Testis (tissue), 3 donors: ENCODE results near the gene ERCC6L2. TPM values are rescaled to one million over a fixed set of nuclear protein-coding genes. Genes with fewer than 3 reads are reported as not detected.

Source experiments
- DNase-seq: peaks from one replicate; pipeline ENCODE4 v3.0.0-alpha.2; 2019
- H3K27ac ChIP-seq, 2 donors: fragments of 200-600 bp; sonication (generic); one replicate each; pipeline ENCODE4 v1.5.1; 2019
- H3K27me3 ChIP-seq: fragments of 200-600 bp; sonication (generic); one replicate; pipeline ENCODE4 v1.5.1; 2019
- H3K36me3 ChIP-seq: fragments of 200-600 bp; sonication (generic); one replicate; pipeline ENCODE4 v1.5.1; 2017; ENCODE audit warnings: low read depth; ENCODE audit errors: missing control alignments
- H3K4me1 ChIP-seq: fragments of 200-600 bp; sonication (generic); one replicate; pipeline ENCODE4 v1.5.1; 2019
- H3K4me3 ChIP-seq, 2 donors: fragments of 200-600 bp; sonication (generic); one replicate each; pipeline ENCODE4 v1.5.1; 2017 to 2019
- H3K9me3 ChIP-seq: fragments of 200-600 bp; sonication (generic); one replicate; pipeline ENCODE4 v1.5.1; 2017
- CTCF ChIP-seq, 3 experiments: fragments of 450-650 bp in 2 of 3; fragments of 200-600 bp in 1 of 3; sonication (generic) in 1 of 3; IDR thresholded peaks; one replicate each; pipeline ENCODE4 v1.5.1; 2016 to 2019; ENCODE audit warnings: antibody characterized with exemption in 3 of 3, mild to moderate bottlenecking in 2 of 3, moderate library complexity in 1 of 3
- POLR2A ChIP-seq: fragments of 450-650 bp; IDR thresholded peaks from one replicate; pipeline ENCODE4 v1.6.1; 2017; ENCODE audit warnings: antibody characterized with exemption, mild to moderate bottlenecking, moderate library complexity
- WGBS, 2 donors: methylation state at CpG; one replicate each; pipeline ENCODE4 v1.1.5; 2018; 5-methylcytosine and 5-hydroxymethylcytosine counted together
- intact Hi-C: fragments of 100-400 bp; cut with DNase I; formaldehyde crosslinking; loops from one replicate; pipeline ENCODE4 v1.15.1; 2023; ENCODE audit warnings: low total_unique reads
- polyA plus RNA-seq: library from polyadenylated mRNA; stranded (reverse); fragments of 350-450 nt; fragmentation: Illumina TruSeq; extraction: RNeasy Lipid Tissue Mini Kit (QIAGEN cat#74804); gene quantifications from one replicate; pipeline ENCODE4 v1.2.3, GENCODE V29; 2014; ENCODE audit warnings: low read depth, low replicate concordance; ENCODE audit not compliant: insufficient read depth
- total RNA-seq, 2 donors: library from RNA; depleted of rRNA; stranded (reverse); fragments of >200 nt; gene quantifications; one replicate each; pipeline ENCODE4 v1.2.3, GENCODE V29; 2016

Gene ERCC6L2
- total and polyA plus RNA-seq, 3 donors from 2014 or later: 14.8 to 100 (median 83.9) TPM

GRCh38 chr9:95874303-95874988, 1.0 kb upstream of the ERCC6L2 start:
- H3K4me3 ChIP-seq: no peak overlapping the region
- H3K9me3 ChIP-seq: no peaks in the 10 kb centered on the region
- peaks cover 11% of the 10 kb centered on the region for H3K4me1 ChIP-seq
- DNase-seq: no peak
- intact Hi-C loops: loop anchor here (10.0 kb wide), 1 partner anchor 360 kb away; the partner anchor contains the start of gene PTCH1
- 17 to 18% methylated on average over 10 of the region's 10 CpGs for WGBS, 2 donors
- no peak for TF ChIP-seq POLR2A
- no peak for TF ChIP-seq CTCF (IDR thresholded peaks at IDR 0.05)
- peak overlapping the region in 1 of 2 donors; percentile 100 for H3K27ac ChIP-seq
- no peaks in the 10 kb centered on the region for H3K36me3 ChIP-seq
- no peaks in the 10 kb centered on the region for H3K27me3 ChIP-seq

DNA sequence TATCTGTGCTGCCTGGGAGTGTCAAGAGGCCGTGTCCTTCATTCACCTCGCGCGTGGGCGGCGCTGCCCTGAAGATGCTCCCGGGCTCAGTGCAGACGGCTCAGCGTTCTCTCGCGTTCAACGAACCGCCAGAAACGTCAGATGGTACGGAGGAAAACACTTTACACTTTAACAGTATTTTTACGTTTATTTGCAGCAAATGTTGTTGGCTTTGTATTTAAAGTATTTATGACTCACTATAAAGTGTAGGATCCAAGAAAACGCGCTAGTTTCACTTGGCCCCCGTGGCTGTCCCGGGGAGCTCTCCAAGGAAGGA, 544 bp upstream of the ERCC6L2 start:
- Histone ChIP-seq H3K27me3 (no peaks in the 10 kb centered on the region), H3K36me3 (no peaks in the 10 kb centered on the region), H3K9me3 (no peaks in the 10 kb centered on the region), H3K4me3 (no peak overlapping the region), H3K4me1 (peaks cover 11% of the 10 kb centered on the region), H3K27ac (peak overlapping the region in 1 of 2 donors; percentile 100)
- 0 to 1% methylated on average over 20 of the region's 20 CpGs for WGBS, 2 donors
- TF ChIP-seq CTCF (IDR thresholded peaks at IDR 0.05): no peak
- TF ChIP-seq POLR2A: no peak
- intact Hi-C loops: loop anchor here (10.0 kb wide), 1 partner anchor 360 kb away; the partner anchor contains the start of gene PTCH1
- peak; percentile 86 for DNase-seq

DNA sequence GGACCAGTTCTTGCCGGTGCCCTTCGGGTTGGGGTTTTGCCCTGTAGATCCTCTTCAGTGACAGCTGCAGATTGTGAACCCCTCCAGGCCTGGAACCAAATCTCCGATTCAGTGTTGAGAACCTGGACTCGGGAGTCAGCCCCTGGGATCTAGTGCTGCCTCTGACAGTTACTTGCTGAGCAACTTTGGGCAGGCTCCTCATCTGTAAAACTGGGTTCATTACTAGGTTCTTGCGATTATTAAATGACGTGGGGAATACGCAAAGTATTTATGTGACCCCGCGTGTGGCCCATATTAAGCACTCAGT, 600 bp downstream of the ERCC6L2 start:
- TF ChIP-seq POLR2A (no peak), CTCF (IDR thresholded peaks at IDR 0.05) (no peak)
- H3K9me3 ChIP-seq: no peaks in the 10 kb centered on the region
- peaks cover 11% of the 10 kb centered on the region for H3K4me1 ChIP-seq
- DNase-seq: no peak
- no peaks in the 10 kb centered on the region for H3K36me3 ChIP-seq
- H3K4me3 ChIP-seq: no peak overlapping the region
- H3K27me3 ChIP-seq: no peaks in the 10 kb centered on the region
- WGBS, 2 donors: 1 to 2% methylated on average over 9 of the region's 9 CpGs
- peak overlapping the region in 1 of 2 donors; percentile 100 for H3K27ac ChIP-seq
- intact Hi-C loops: loop anchor here (10.0 kb wide), 1 partner anchor 361 kb away; the partner anchor contains the start of gene PTCH1

- H3K4me1 ChIP-seq: peaks cover 11% of the 10 kb centered on the region
- no peaks in the 10 kb centered on the region for H3K36me3 ChIP-seq
- intact Hi-C loops: loop anchor here (10.0 kb wide), 1 partner anchor 362 kb away; the partner anchor contains the start of gene PTCH1
- no peaks in the 10 kb centered on the region for H3K27me3 ChIP-seq
- no peak for DNase-seq
- 14 to 31% methylated on average over 3 of the region's 3 CpGs for WGBS, 2 donors
- no peak overlapping the region for H3K4me3 ChIP-seq
- H3K27ac ChIP-seq: peak overlapping the region in 1 of 2 donors; percentile 100
- no peaks in the 10 kb centered on the region for H3K9me3 ChIP-seq
- TF ChIP-seq POLR2A: no peak
- no peak for TF ChIP-seq CTCF (IDR thresholded peaks at IDR 0.05)
These were observed 1.1 kb downstream of the ERCC6L2 start for GRCh38 chr9:95876595-95876994.

DNA sequence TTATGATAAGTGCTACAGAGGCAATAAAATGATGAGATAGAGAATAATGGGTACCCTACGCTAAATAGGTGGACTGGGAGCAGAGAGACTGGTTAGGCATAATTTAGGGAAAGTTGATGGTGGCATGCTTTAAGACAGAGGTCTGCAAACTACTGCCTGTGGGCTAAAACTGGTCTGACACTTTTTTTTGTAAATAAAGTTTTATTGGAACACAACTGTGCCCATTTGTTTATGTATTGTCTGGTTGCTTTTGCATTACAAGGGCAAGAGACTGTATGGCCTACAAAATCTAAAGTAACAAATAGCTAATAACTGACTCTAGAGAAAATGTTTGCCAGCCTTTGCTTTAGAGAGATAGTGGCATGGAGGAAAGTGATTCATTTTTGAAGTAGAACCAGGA, 2.5 kb downstream of the ERCC6L2 start:
- Histone ChIP-seq H3K4me1 (peaks cover 11% of the 10 kb centered on the region), H3K4me3 (no peak overlapping the region), H3K27me3 (no peaks in the 10 kb centered on the region), H3K27ac (no peak overlapping the region), H3K9me3 (no peaks in the 10 kb centered on the region), H3K36me3 (no peaks in the 10 kb centered on the region)
- WGBS, 2 donors: 81 to 88% methylated on average over 1 of the region's 1 CpG
- intact Hi-C loops: loop anchor here (10.0 kb wide), 1 partner anchor 363 kb away; the partner anchor contains the start of gene PTCH1
- TF ChIP-seq CTCF (IDR thresholded peaks at IDR 0.05) (no peak), POLR2A (no peak)
- DNase-seq: no peak
